K562 (cell line): Measurements from ENCODE around the gene CITED2. TPM values are rescaled to one million over a fixed set of nuclear protein-coding genes. Genes with fewer than 3 reads are reported as not detected.

Experiments
- ARID2 ChIP-seq: fragments of 450-650 bp; IDR thresholded peaks from 2 replicates; pipeline ENCODE4 v1.6.1; 2017; ENCODE audit warnings: antibody characterized with exemption, mild to moderate bottlenecking
- ASH1L ChIP-seq: fragments of 450-650 bp; IDR thresholded peaks from 2 replicates; pipeline ENCODE4 v1.6.1; 2018; ENCODE audit warnings: borderline replicate concordance, mild to moderate bottlenecking, low read depth; ENCODE audit not compliant: partially characterized antibody
- CCNT2 ChIP-seq: IDR thresholded peaks from 2 replicates; pipeline ENCODE4 v1.6.1; 2011; ENCODE audit warnings: borderline replicate concordance, low read depth, mild to moderate bottlenecking, moderate library complexity, mixed read lengths, low read length; ENCODE audit not compliant: insufficient read length; ENCODE audit errors: extremely low read depth
- CHD2 ChIP-seq: IDR thresholded peaks from 2 replicates; pipeline ENCODE4 v1.6.1; 2011; ENCODE audit warnings: low read depth, low read length
- FOXA1 ChIP-seq: fragments of 450-650 bp; IDR thresholded peaks from 2 replicates; pipeline ENCODE4 v1.6.1; 2016; ENCODE audit warnings: mild to moderate bottlenecking, borderline replicate concordance
- KDM4B ChIP-seq, 2 experiments: fragments of 450-650 bp in 1 of 2; sonication (generic) in 1 of 2; IDR thresholded peaks; 2 replicates each; pipeline ENCODE4 v1.6.1; 2016 to 2017; ENCODE audit warnings: borderline replicate concordance in 2 of 2, antibody characterized with exemption in 1 of 2, low read depth in 1 of 2, mild to moderate bottlenecking in 1 of 2
- NCOA6 ChIP-seq: fragments of 450-650 bp; IDR thresholded peaks from 2 replicates; pipeline ENCODE4 v1.6.1; 2017; ENCODE audit warnings: mild to moderate bottlenecking
- PYGO2 ChIP-seq: fragments of 450-650 bp; IDR thresholded peaks from 2 replicates; pipeline ENCODE4 v1.6.1; 2016; ENCODE audit warnings: mild to moderate bottlenecking, missing genetic modification characterization, moderate library complexity, missing compliant biosample characterization
- RBM17 ChIP-seq: fragments of 200-400 bp; formaldehyde crosslinking; IDR thresholded peaks from 2 replicates; pipeline ENCODE4 v1.6.1; 2017; ENCODE audit warnings: low read depth, mild to moderate bottlenecking, low read length, borderline replicate concordance
- STAT5A ChIP-seq: IDR thresholded peaks from 2 replicates; pipeline ENCODE4 v1.6.1; 2012; ENCODE audit warnings: low read length, inconsistent platforms, borderline replicate concordance
- ZFX ChIP-seq: sonication (generic); formaldehyde crosslinking; IDR thresholded peaks from 2 replicates; pipeline ENCODE4 v1.8.0; 2022; ENCODE audit warnings: mild to moderate bottlenecking, missing genetic modification reagents, moderate library complexity
- ZNF197 ChIP-seq: fragments of 200-800 bp; sonication (Bioruptor generic); IDR thresholded peaks from 2 replicates; pipeline ENCODE4 v1.6.1; 2016; ENCODE audit warnings: low read depth, missing genetic modification characterization, missing compliant biosample characterization
- ZNF282 ChIP-seq: sonication (generic); formaldehyde crosslinking; IDR thresholded peaks from 2 replicates; pipeline ENCODE4 v1.8.1; 2023; ENCODE audit warnings: missing genetic modification reagents
- ZNF384 ChIP-seq: IDR thresholded peaks from 2 replicates; pipeline ENCODE4 v1.6.1; 2012; ENCODE audit warnings: low read depth, low read length, improper control_type of control experiment
- polyA plus RNA-seq, 8 experiments: library from polyadenylated mRNA; depleted of rRNA in 4 of 8; stranded (reverse) in 5 of 8; unstranded in 3 of 8; fragments of >200 nt; fragmentation: Nextera tagmentation in 2 of 8; fragmentation: Illumina TruSeq in 1 of 8; extraction: Ambion mirVana in 2 of 8; extraction: Trizol in 1 of 8; gene quantifications; 2 replicates each; pipeline versions ENCODE4 v1.2.1 to v1.2.3, GENCODE V29; 2011 to 2014; ENCODE audit warnings: inconsistent platforms in 1 of 8, missing spikeins in 1 of 8
- total RNA-seq, 7 experiments: library from RNA; depleted of rRNA in 6 of 7; stranded (reverse); fragments of >200 nt in 6 of 7; fragmentation: Illumina TruSeq in 2 of 7; extraction: Trizol in 2 of 7; gene quantifications; 2 replicates each; pipeline versions ENCODE4 v1.2.1 to v1.2.3, GENCODE V29; 2011 to 2021; ENCODE audit warnings: low replicate concordance in 1 of 7
- TF ChIP-seq, protein P1 (sequence below): fragments of 450-650 bp; formaldehyde crosslinking; IDR thresholded peaks from 2 replicates; pipeline ENCODE4 v1.4.0; 2020; ENCODE audit warnings: mild to moderate bottlenecking, moderate library complexity
- TF ChIP-seq, protein P2 (sequence below), 2 experiments: fragments of 450-650 bp; formaldehyde crosslinking in 1 of 2; IDR thresholded peaks; 2 replicates each; pipeline versions ENCODE4 v1.4.0 to v1.6.1; 2014 to 2020; ENCODE audit warnings: mild to moderate bottlenecking in 2 of 2, borderline replicate concordance in 1 of 2, low read depth in 1 of 2
- TF ChIP-seq, protein P3 (sequence below): fragments of 450-650 bp; conservative IDR thresholded peaks from 2 replicates; pipeline ENCODE4 v1.6.1; 2016; ENCODE audit warnings: missing genetic modification characterization, low read depth, mild to moderate bottlenecking, missing compliant biosample characterization, moderate library complexity

Gene CITED2
- total and polyA plus RNA-seq, 9 of the 15 experiments (the other 6 are each of a cell fraction or from before 2014, with no cell fraction given) = 0.21 to 86.1 (median 17.5) TPM

DNA sequence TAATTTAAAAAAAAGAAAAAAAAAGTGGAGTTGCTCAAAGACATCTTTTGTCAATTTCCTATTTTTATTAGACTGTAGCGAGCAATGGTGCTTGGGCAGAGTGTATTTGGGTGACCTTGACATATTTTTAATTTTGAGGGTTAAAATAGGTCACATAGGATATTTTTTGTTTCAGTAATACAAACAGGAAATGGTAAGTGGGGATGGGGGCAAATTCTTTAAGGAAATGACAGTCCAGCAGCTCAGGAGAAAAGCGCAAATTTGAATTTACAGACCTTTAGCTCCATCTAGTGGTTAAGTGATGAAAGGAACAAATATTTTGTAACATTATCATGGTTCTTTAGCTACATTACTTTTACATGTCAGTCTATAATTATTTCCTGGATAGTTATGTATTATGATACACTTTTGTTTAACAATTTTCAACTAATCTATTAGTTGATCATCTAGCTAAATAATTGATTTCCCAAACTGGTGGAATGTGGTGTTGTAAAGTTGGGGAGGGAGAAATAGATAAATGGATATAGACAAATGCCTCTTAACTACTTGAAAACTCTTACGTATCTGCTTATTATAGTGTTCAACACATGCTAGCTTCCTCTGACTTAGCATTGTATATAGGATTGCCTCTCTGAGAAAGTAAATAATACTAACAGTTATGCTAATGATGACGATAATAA is 10.0 kb downstream of the CITED2 start (continued):
- TF ChIP-seq ZNF384 (no peak), CHD2 (no peak), ZNF197 (CRISPR knock-in tag) (no peak), KDM4B (IDR thresholded peaks at IDR 0.05; ENCODE audit: borderline replicate concordance in 2 of 2, low read depth in 1 of 2) (no peak), CCNT2 (no peak), RBM17 (no peak), ZFX (CRISPR knock-in tag) (no peak), FOXA1 (no peak), ZNF282 (CRISPR knock-in tag) (no peak), ARID2 (0 out of 2 replicates have a peak, but pooled peaks have one; percentile 24), NCOA6 (no peak), STAT5A (no peak), ASH1L (no peak), PYGO2 (tag) (no peak)
- TF ChIP-seq, protein P1, sequence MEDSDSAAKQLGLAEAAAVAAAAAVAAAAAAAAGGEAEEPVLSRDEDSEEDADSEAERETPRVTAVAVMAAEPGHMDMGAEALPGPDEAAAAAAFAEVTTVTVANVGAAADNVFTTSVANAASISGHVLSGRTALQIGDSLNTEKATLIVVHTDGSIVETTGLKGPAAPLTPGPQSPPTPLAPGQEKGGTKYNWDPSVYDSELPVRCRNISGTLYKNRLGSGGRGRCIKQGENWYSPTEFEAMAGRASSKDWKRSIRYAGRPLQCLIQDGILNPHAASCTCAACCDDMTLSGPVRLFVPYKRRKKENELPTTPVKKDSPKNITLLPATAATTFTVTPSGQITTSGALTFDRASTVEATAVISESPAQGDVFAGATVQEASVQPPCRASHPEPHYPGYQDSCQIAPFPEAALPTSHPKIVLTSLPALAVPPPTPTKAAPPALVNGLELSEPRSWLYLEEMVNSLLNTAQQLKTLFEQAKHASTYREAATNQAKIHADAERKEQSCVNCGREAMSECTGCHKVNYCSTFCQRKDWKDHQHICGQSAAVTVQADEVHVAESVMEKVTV = peak; percentile 95
- TF ChIP-seq, protein P2, sequence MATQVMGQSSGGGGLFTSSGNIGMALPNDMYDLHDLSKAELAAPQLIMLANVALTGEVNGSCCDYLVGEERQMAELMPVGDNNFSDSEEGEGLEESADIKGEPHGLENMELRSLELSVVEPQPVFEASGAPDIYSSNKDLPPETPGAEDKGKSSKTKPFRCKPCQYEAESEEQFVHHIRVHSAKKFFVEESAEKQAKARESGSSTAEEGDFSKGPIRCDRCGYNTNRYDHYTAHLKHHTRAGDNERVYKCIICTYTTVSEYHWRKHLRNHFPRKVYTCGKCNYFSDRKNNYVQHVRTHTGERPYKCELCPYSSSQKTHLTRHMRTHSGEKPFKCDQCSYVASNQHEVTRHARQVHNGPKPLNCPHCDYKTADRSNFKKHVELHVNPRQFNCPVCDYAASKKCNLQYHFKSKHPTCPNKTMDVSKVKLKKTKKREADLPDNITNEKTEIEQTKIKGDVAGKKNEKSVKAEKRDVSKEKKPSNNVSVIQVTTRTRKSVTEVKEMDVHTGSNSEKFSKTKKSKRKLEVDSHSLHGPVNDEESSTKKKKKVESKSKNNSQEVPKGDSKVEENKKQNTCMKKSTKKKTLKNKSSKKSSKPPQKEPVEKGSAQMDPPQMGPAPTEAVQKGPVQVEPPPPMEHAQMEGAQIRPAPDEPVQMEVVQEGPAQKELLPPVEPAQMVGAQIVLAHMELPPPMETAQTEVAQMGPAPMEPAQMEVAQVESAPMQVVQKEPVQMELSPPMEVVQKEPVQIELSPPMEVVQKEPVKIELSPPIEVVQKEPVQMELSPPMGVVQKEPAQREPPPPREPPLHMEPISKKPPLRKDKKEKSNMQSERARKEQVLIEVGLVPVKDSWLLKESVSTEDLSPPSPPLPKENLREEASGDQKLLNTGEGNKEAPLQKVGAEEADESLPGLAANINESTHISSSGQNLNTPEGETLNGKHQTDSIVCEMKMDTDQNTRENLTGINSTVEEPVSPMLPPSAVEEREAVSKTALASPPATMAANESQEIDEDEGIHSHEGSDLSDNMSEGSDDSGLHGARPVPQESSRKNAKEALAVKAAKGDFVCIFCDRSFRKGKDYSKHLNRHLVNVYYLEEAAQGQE (IDR thresholded peaks at IDR 0.05; ENCODE audit: borderline replicate concordance) = peak; percentile 82; the same call in 1 of the 2 replicates
- TF ChIP-seq, protein P2 (CRISPR knock-in tag; IDR thresholded peaks at IDR 0.05; ENCODE audit: low read depth) = no peak
- TF ChIP-seq, protein P3, sequence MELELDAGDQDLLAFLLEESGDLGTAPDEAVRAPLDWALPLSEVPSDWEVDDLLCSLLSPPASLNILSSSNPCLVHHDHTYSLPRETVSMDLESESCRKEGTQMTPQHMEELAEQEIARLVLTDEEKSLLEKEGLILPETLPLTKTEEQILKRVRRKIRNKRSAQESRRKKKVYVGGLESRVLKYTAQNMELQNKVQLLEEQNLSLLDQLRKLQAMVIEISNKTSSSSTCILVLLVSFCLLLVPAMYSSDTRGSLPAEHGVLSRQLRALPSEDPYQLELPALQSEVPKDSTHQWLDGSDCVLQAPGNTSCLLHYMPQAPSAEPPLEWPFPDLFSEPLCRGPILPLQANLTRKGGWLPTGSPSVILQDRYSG = no peak
